Endothelial cell (in vitro differentiated cells): ENCODE measurements around the gene BMP2. TPM values are rescaled to one million over a fixed set of nuclear protein-coding genes. Genes with fewer than 3 reads are reported as not detected.

Experiments
- DNase-seq: peaks from one replicate; pipeline ENCODE4 v3.0.0; 2021; ENCODE audit warnings: low spot score
- H3K27ac Mint-ChIP-seq: one replicate; pipeline ENCODE4 v1.8.0; 2021; ENCODE audit warnings: mixed read lengths, inconsistent platforms; ENCODE audit not compliant: unreplicated experiment
- H3K27me3 Mint-ChIP-seq: one replicate; pipeline ENCODE4 v1.8.0; 2021; ENCODE audit warnings: mild to moderate bottlenecking, moderate library complexity, mixed read lengths, inconsistent platforms; ENCODE audit not compliant: unreplicated experiment
- H3K36me3 Mint-ChIP-seq: one replicate; pipeline ENCODE4 v1.8.0; 2021; ENCODE audit warnings: mild to moderate bottlenecking, low read depth, mixed read lengths, inconsistent platforms; ENCODE audit not compliant: unreplicated experiment
- H3K4me1 Mint-ChIP-seq: one replicate; pipeline ENCODE4 v1.8.0; 2021; ENCODE audit warnings: mild to moderate bottlenecking, mixed read lengths, inconsistent platforms; ENCODE audit not compliant: unreplicated experiment
- H3K4me3 Mint-ChIP-seq: one replicate; pipeline ENCODE4 v1.8.0; 2021; ENCODE audit warnings: mild to moderate bottlenecking, mixed read lengths, inconsistent platforms; ENCODE audit not compliant: unreplicated experiment
- H3K9me3 Mint-ChIP-seq: one replicate; pipeline ENCODE4 v1.8.0; 2021; ENCODE audit warnings: mixed read lengths, inconsistent platforms; ENCODE audit not compliant: unreplicated experiment
- CTCF ChIP-seq: fragments of 200-600 bp; sonication (generic); IDR thresholded peaks from one replicate; pipeline ENCODE4 v1.5.0; 2021; ENCODE audit warnings: antibody characterized with exemption; ENCODE audit not compliant: unreplicated experiment
- total RNA-seq: library from RNA; stranded (reverse); fragmentation: NEBNext Ultra II Directional; extraction: Animal tissue kit (Norgen Biotek cat#: 25700); gene quantifications from one replicate; pipeline ENCODE4 v1.2.1, GENCODE V29; 2021; ENCODE audit not compliant: unreplicated experiment

BMP2 gene
- total RNA-seq, 1 donor from 2014 or later: 1.1 TPM

GRCh38 chr20:6750438-6750837 is 17.0 kb upstream of the BMP2 start:
- Mint-ChIP-seq H3K27ac (no peak overlapping the region), H3K4me3 (no peak overlapping the region), H3K9me3 (no peaks in the 10 kb centered on the region), H3K27me3 (no peaks in the 10 kb centered on the region), H3K36me3 (no peaks in the 10 kb centered on the region), H3K4me1 (no peaks in the 10 kb centered on the region)
- TF ChIP-seq CTCF: no peak
- DNase-seq: no peak

GRCh38 chr20:6756693-6757595 is 10.5 kb upstream of the BMP2 start:
- no peak for DNase-seq
- H3K4me1 Mint-ChIP-seq: no peaks in the 10 kb centered on the region
- H3K36me3 Mint-ChIP-seq: no peaks in the 10 kb centered on the region
- H3K9me3 Mint-ChIP-seq: no peaks in the 10 kb centered on the region
- H3K27me3 Mint-ChIP-seq: no peaks in the 10 kb centered on the region
- no peak overlapping the region for H3K27ac Mint-ChIP-seq
- no peak overlapping the region for H3K4me3 Mint-ChIP-seq
- no peak for TF ChIP-seq CTCF

DNA sequence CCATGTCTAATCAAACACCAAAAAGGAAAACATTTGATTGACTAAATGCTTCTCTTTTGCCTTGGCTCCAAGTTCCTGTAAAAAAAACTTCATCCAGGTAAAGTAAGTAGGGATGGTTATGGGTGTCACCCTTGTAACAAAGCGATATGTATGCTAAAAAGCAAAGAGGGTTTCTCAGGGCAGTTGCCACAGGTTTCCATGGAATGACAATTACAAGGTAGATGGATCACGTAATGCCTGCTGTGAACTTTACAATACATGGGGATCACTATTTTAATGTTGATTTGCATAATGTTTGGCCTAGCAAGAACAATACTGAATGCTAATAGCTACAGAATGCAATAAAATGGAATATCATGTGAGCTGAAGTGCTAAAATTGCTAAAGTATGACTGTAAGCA is 2.9 kb upstream of the BMP2 start:
- no peak overlapping the region for H3K4me3 Mint-ChIP-seq
- no peak for TF ChIP-seq CTCF
- no peak overlapping the region for H3K27ac Mint-ChIP-seq
- no peaks in the 10 kb centered on the region for H3K9me3 Mint-ChIP-seq
- peaks cover 5% of the 10 kb centered on the region for H3K27me3 Mint-ChIP-seq
- no peaks in the 10 kb centered on the region for H3K36me3 Mint-ChIP-seq
- no peak for DNase-seq
- peaks cover 6% of the 10 kb centered on the region for H3K4me1 Mint-ChIP-seq

DNA sequence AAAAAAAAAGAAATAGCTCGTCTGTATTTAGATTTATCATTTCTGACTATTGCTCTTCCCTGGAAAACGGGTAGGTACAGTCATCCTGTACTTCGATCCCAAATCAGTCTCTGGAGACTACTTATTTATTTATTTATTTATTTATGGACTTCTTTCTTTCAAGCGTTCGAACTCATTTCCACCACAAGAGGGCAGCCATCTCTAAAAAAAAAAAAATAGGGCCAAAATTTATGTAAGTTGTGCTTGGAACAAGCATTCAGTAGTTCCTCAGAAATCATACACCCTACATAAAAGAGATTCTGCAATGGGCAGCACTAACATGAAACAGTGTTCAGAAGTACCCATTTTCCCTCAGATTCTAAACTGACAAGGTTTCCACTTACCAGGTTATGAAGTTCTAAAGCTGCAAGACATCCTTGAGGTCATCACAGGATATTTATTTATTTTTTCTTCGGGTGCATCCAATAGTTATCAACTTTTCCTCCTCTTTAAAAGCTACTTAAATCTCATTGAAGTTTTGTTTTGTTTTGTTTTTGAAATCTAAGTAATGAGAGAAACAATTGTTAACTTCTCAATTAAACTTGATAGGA is 1.9 kb upstream of the BMP2 start:
- TF ChIP-seq CTCF: peak; percentile 88
- Mint-ChIP-seq H3K9me3 (no peaks in the 10 kb centered on the region), H3K36me3 (no peaks in the 10 kb centered on the region), H3K27ac (no peak overlapping the region), H3K27me3 (peaks cover 7% of the 10 kb centered on the region), H3K4me3 (no peak overlapping the region), H3K4me1 (peaks cover 8% of the 10 kb centered on the region)
- DNase-seq: no peak

DNA sequence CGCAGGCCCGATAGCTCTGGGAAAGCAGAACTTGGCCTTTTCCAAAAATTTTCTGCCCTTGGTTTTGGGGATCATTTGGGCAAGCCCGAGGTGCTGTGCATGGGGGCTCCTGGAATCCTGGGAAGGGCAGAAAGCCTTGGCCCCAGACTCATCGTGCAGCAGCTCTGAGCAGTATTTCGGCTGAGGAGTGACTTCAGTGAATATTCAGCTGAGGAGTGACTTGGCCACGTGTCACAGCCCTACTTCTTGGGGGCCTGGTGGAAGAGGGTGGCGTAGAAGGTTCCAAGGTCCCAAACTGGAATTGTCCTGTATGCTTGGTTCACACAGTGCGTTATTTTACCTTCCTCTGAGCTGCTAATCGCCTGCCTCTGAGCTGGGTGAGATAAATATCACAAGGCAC is 1.1 kb upstream of the BMP2 start:
- Mint-ChIP-seq H3K9me3 (no peaks in the 10 kb centered on the region), H3K4me1 (peaks cover 9% of the 10 kb centered on the region), H3K27ac (no peak overlapping the region), H3K36me3 (no peaks in the 10 kb centered on the region), H3K27me3 (peaks cover 7% of the 10 kb centered on the region), H3K4me3 (no peak overlapping the region)
- no peak for DNase-seq
- no peak for TF ChIP-seq CTCF
